ENCODE measurements around the gene MUC2.

MUC2 gene

DNA sequence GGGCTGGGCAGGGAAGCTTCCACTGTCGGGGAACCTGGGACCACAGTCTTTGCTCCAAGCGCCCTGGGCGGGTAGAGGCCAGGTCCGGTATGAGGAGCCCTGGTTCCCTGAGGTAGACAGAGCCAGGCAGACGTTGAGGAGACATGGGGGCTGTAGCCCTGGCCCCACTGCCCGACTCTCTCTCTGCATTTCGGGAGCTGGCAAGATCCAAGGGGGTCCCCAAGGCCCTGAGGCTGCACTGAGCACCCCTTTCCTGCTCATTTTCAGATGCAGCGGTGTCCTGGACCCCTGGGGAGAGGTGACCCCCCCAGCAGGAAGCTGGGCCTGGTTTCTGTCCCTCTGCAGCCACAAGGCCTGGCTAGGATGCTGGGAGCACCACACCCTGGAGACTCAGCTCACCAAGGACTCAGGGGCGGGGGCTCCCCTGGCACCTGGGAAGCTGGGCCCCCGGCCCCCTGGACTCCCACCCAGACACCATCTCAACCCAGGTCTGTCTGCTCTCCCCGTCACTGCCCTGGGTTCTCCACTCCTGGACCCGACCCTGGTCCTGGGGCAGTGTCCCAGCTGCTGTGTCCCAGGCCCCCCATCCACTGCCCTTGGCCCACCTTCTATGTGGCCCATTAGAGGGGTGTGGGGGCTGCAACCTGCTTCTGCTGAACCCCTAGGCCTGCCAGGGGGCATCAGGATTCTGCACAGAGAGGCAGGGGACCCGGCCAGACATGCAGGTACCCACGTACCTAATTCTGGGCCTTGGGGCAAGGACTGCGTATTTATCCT lies 23.1 kb upstream of the MUC2 start:
- no peak for DNase-seq (ENCODE audit: low read depth)

GRCh38 chr11:1052133-1053011 lies 22.3 kb upstream of the MUC2 start:
- no peak for DNase-seq (ENCODE audit: low read depth)

DNA sequence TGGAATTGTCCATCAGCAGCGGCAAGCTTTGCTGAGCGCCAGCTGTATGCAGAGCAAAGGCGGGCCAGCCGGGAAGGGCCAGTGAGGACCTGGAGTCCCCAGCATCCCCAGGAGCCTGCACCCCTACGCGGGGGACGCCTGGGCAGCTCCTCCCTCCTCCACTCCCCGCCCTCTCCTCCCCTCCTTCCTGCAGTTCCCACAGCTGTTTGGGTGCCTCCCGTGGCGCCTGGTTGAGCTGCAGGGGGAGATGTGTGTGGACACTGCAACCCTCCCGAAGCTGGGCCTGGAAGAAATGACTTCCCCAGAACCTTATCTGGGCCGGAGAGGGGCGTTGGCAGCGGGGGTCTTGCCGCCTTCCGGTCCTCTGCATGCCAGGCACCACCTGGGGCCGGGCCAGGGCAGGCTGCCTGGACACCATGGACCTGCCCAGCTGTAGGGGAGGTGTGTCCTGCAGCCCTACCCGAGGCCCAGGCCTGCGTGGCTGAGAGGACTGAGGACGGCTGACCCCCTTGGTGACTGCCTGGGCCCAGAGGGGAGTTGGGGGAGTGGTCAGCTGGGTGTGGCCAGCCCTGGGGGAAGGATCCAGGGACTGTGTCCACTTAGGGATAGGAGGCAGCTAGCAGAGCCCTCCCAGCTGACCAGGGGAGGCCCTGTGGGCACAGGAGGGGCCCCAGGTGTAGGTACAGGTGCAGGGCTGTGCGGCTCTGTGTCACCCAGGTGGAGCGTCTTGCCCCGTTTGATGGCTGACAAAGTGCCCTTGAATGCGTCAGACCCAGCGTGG lies 21.4 kb upstream of the MUC2 start:
- no peak for DNase-seq (ENCODE audit: low read depth)

GRCh38 chr11:1054143-1055108 lies 20.2 kb upstream of the MUC2 start:
- no peak for DNase-seq (ENCODE audit: low read depth)

DNA sequence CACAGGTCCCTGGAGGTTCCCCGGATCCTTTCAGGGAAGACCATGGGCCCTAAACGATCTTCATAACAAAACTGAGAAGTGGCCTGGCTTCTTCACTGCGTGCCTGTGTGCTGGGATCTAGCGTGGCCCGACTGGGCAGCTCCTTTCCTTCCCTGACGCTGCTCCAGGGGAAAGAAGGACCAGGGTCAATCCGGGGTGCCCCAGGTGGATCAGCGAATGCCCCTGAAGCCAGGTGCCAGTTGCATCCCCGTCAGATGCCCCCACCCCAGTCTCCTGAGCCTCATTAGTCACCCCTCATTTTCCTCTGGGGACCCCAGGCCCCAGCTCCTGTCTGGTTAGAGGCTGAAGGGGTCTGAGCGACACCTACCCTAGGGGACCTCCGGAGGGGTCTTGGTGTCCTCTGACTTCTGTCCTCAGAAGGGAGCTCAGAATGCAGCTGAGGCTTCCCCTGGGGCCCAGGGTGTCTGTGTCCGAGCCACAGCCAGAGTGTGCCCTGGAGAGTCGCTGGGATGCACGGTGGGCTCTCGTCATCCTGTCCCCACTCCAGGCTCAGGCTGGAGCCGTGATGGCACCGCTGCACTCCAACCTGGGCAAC lies 19.5 kb upstream of the MUC2 start:
- no peak for DNase-seq (ENCODE audit: low read depth)

DNA sequence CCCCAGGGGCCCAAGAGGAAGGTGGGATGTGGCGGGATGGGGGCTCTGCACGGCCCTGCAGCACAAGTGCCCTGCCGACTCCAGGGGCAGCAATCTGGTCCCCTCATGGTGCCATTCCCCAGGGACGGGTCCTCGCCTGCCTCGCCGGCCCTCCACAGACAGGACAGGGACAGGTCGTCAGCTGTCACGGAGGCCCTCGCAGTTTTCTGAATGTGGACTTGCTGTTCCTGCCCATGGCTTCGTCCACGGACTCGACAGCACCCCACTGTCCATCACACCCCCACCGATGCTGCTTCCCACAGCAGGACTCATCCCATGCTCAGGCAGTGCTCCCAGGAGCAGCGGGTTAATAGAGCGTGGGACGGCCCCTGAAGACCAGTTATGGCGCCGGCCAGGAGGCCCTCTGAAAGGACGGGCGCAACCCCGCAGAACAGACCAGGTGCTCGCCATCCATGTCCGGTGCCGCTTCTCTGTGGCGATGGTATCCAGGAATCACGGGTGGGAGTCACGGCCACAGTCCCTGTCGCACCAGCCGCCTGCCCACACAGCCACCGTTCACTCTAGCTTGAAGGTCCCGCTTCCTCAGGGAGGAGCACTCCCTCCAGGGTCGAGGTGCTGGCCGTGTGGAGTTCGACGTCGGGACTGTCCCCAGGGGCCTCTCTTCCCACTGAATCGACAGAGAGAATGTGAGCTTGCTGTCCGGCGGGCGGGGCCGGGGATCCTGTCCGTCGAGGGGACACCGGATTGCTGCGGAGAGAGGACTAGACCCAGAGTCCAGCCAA lies 18.5 kb upstream of the MUC2 start:
- no peak for DNase-seq (ENCODE audit: low read depth)

- DNase-seq (ENCODE audit: low read depth): no peak
Measured at GRCh38 chr11:1057806-1058205, 16.9 kb upstream of the MUC2 start.

DNA sequence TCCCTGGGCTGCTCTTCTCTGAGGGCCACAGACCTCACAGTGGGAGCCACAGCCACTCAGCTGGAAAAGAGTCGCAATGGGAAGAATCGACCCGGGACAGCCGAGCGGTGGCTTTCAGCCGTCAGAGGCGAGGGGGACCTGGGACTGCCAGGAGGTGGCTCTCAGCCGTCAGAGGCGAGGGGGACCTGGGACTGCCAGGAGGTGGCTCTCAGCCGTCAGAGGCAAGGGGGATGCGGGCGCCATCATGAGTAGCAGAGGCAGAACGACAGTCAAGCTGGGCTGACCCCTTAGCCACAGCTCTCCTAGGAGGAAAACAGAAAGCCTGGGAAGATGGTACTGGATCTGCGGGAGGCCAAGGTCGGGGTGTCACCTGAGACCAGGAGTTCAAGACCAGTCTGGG lies 14.9 kb upstream of the MUC2 start:
- no peak for DNase-seq (ENCODE audit: low read depth)

DNA sequence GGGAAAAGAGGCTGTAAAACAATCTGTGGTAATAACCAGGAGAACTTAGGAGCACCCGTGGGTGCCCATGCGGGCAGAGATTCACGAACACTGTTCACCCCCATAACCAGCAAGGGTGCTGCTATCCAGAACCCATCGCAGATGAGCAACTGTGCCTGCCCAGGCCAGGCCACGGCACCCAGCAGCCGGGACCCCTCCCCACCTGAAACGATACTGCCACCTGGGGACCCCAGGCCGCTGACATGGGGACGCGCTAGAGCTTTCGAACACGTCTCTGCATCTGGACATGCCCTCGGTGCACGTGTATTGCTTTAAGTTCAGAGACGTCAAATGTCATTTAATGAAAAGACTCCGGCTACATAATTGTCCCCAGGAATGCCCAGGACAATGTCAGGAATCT lies 14.3 kb upstream of the MUC2 start:
- no peak for DNase-seq (ENCODE audit: low read depth)

- no peak for DNase-seq (ENCODE audit: low read depth)
Measured at GRCh38 chr11:1060852-1061616, 13.6 kb upstream of the MUC2 start.

DNA sequence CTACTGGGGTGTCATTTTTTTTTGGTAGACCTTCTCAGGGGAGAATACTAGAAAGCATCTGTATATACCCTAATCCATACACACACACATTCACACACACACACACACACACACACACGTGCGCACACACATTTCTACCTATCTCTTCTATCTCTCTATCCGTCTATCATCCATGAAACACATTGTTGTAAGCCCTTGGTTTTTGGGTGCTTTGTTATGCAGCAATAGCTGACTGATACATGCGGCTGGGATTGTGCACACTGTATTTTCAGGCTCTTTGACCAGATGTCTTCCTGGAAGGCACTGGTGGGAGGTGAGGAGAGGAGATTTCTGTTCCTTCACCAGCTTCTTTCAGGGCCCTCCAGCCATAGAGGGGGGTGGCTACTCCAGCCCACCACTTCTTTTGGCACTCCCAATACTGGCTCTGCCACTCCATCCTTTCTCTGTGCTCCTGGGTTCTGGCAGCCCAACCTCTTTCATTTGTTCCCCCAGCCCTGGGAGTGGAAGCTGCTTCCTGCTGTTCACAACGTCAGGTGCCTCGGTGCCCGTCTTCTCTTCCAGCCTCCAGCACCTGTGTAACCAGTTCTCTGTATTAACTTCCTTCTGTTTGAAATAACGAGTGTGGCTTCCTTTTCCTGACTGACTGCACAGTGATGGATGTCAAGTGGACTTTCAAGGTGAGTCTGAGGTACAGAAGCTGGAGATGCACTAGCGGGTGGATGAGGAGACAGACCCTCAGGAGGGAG lies 12.4 kb upstream of the MUC2 start:
- no peak for DNase-seq (ENCODE audit: low read depth)

DNA sequence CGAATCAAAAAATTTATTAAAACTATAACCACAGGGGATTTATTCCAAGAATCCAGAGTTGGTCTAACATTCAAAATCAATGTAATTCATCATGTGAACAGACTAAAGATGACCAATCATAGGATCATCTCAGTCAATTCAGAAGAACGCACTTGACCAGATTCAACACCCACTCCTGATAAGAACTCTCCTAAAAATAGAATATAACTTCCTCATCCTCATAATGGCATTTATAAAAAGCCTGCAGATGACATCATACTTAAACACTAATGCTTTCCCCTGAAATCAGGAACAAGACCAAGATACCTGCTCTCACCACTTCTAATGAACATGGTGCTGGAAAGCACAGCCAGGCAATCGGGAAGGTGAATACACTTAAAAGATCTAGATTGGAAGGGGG lies 10.5 kb upstream of the MUC2 start:
- DNase-seq (ENCODE audit: low read depth): peak; percentile 25

DNA sequence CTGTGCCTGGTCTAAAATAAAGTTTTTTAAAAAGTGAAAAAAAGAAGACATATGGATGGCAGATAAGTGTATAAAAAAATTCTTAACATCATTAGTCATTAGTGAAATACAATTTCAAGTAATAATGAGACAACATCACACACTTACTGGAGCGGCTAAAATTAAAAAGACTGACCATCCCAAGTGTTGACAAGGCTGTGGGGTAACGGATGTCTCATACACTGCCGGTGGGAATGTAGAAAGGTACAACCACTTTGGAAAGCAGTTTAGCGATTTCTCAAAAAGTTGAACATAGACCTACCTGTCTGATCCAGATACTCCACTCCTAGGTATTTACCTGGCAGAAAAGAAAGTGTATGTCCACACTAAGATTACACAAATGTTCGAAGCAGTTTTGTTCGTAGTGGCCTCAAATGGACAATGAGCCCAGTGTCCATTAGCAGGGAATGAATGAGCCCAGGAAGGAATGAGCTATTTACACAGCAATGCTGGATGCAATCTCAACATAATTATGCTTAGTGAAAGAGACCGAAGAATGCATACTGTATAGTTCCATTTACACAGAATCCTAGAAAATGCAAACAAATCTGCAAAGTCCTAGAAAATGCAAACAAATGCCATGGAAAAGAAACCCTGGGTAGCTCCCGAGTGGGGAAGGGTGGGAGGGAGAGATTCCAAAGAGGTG lies 6.7 kb upstream of the MUC2 start:
- no peak for DNase-seq (ENCODE audit: low read depth)

DNA sequence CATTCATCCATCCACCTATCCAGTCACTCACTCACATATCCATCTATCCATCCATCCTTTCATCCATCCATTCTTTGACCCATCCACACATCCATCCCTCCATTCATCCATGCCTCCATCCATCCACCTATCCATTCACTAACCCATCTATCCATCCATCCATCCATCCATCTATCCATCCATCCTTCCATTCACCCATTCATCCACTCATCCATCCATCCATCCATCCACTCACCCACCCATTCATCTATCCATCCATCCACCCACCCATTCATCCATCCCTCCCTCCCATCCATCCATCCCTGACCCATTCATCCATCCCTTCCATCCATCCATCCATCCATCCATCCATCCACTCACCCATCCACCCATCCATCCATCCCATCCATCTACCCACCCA lies 4.9 kb upstream of the MUC2 start:
- no peak for DNase-seq (ENCODE audit: low read depth)

DNA sequence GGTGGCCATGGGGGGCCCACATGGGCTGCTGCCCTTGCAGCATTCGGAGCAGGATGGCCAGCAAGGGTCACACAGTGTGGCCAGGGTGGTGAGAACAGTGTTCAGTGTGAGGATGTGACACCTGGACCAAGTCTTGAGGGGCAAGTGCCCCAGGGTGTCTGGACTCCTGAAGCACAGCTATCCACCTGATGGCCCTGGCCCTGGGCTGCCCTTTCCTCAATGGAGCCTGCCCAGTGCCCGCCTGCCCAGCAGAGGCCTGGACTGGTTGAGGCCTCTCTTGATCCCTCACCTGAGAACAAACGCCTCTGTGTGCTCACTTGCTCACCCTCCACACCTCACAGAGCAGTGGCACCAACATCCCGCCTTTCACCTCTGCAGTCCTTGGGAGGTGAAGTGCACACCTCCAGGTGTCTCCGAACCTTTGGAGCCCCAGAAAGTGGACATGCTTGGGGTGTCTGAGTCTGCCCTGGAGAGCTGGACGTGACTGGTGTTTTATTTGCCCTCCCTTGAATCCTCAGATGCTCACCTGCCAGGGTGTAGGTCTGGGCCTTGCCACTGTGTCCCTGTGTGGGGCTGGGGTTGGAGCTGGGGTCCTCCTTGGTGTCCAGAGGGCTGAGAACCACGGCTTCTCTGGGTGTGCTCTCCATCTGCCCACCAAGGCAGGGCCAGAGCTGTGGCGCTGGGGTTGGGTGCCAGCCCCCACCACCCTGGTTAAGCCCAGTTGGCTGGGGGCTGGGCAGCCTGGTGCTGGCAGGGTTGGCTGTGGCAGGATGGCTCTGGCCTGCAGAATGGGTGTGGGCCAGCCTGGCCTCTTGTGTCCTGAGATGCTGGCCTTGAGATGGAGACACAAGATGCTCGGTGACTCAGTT lies 3.8 kb upstream of the MUC2 start:
- no peak for DNase-seq (ENCODE audit: low read depth)

- no peak for DNase-seq (ENCODE audit: low read depth)
Measured at GRCh38 chr11:1071571-1072115, 3.0 kb upstream of the MUC2 start.

Data from amniotic epithelial cell (primary cell).